AG10803 (cell line): ENCODE results near the gene PTCRA.

Experiments used
- DNase-seq: peaks from one replicate; pipeline ENCODE4 v3.0.0; 2010; ENCODE audit warnings: low read depth
- H3K4me3 ChIP-seq: 2 replicates; pipeline ENCODE4 v1.5.1; 2011; ENCODE audit warnings: mild to moderate bottlenecking, low read length, control low read depth
- CTCF ChIP-seq: conservative IDR thresholded peaks from 2 replicates; pipeline ENCODE4 v1.5.1; 2011; ENCODE audit warnings: mild to moderate bottlenecking, low read length, control low read depth, inconsistent platforms

Gene PTCRA

GRCh38 chr6:42929821-42930360, 14.0 kb downstream of the PTCRA start:
- H3K4me3 ChIP-seq, result peak overlapping the region; percentile 83
- peak; percentile 66 for DNase-seq
- no peak for TF ChIP-seq CTCF

GRCh38 chr6:42932412-42932811, 16.6 kb downstream of the PTCRA start:
- no peak for TF ChIP-seq CTCF

GRCh38 chr6:42933205-42933604, 17.4 kb downstream of the PTCRA start:
- TF ChIP-seq CTCF, result no peak
- DNase-seq, result no peak
- no peak overlapping the region for H3K4me3 ChIP-seq

More at GRCh38 chr6:42932412-42932811, 16.6 kb downstream of the PTCRA start:
- no peak overlapping the region for H3K4me3 ChIP-seq
- no peak for DNase-seq

- TF ChIP-seq CTCF, result no peak
- no peak for DNase-seq
Observed at GRCh38 chr6:42935322-42935721, 19.5 kb downstream of the PTCRA start.

GRCh38 chr6:42936398-42936797, 20.5 kb downstream of the PTCRA start:
- TF ChIP-seq CTCF, result no peak
- no peak overlapping the region for H3K4me3 ChIP-seq
- no peak for DNase-seq

More at GRCh38 chr6:42935322-42935721, 19.5 kb downstream of the PTCRA start:
- H3K4me3 ChIP-seq, result no peak overlapping the region

DNA sequence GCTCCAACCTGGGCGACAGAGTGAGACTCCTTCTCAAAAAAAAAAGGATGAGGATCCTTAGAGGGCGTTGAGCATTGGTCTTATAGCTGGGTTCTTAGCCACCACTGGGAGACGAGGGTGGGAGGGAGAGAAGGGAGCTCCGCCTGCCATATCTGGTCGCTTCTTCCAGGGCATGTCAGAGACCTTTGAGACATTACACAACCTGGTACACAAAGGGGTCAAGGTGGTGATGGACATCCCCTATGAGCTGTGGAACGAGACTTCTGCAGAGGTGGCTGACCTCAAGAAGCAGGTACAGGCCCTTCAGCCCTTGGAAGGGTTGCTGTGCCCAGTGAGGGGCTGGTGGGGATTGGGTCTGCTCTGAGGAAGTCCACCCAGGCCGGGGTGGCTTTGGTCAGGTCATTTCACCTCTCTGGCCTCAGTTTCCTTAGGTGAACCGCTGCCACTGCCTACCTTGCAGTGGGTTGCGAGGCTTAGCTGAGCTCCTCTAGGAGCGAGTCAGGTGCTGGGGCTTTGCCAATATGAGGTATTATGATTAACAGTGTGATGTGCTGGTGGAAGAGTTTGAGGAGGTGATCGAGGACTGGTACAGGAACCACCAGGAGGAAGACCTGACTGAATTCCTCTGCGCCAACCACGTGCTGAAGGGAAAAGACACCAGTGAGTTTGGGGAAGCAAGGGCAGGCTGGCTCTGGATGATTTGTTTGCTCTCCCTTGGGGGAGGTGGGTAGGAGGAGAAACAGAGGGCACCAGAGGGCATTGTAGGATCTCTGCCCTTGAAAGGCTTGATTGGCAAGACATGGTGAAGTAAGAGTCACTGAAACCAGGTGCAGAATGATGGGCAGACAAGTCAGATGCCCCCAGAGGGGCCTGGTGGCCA, 21.9 kb downstream of the PTCRA start:
- H3K4me3 ChIP-seq, result no peak overlapping the region
- TF ChIP-seq CTCF, result no peak
- no peak for DNase-seq

GRCh38 chr6:42938428-42938796, 22.6 kb downstream of the PTCRA start:
- DNase-seq, result no peak
- H3K4me3 ChIP-seq, result no peak overlapping the region
- no peak for TF ChIP-seq CTCF
